Measurements from ENCODE around the gene SYT1. TPM values are rescaled to one million over a fixed set of nuclear protein-coding genes. Genes with fewer than 3 reads are reported as not detected.
A peak's percentile ranks its signal among the peaks of the same experiment; 100 is the strongest.

Gene SYT1
- total and polyA plus RNA-seq, 2 experiments from 2014 or later: 48.7 to 51.7 TPM

DNA sequence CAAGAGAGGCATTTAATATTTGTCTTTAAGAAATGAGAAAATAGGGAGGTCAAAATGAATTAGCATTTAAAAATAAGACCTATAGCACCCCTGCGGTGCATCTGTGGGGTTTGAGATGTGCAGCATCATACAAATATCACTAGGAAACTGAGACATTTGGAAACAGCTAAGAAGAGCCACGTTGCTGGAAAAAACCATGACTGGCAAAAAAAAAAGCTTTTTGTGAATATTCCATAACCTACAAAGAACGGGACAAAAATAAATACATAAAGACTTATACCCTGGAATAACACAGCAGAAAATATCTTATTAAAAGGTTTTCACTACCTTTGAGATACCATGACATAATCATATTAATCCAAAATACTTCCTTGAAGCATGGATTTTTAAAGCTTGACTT lies 460.0 kb downstream of the SYT1 start:
- DNase-seq (ENCODE audit: low spot score): no peak
- Mint-ChIP-seq H3K4me3 (no peak overlapping the region), H3K9me3 (no peaks in the 10 kb centered on the region), H3K36me3 (ENCODE audit: low read depth) (no peaks in the 10 kb centered on the region), H3K27me3 (ENCODE audit: insufficient read depth, low read depth, poor library complexity) (no peaks in the 10 kb centered on the region), H3K27ac (no peak overlapping the region), H3K4me1 (peaks cover 43% of the 10 kb centered on the region)
- no peak for ATAC-seq
- no peaks in the 10 kb centered on the region for H3K9me2 ChIP-seq (ENCODE audit: insufficient read depth)
- H3K36me3 ChIP-seq (ENCODE audit: insufficient read depth): no peaks in the 10 kb centered on the region
- no peak for TF ChIP-seq EZH2phosphoT487 (IDR thresholded peaks at IDR 0.05; ENCODE audit: unreplicated experiment)
- TF ChIP-seq, protein P1, sequence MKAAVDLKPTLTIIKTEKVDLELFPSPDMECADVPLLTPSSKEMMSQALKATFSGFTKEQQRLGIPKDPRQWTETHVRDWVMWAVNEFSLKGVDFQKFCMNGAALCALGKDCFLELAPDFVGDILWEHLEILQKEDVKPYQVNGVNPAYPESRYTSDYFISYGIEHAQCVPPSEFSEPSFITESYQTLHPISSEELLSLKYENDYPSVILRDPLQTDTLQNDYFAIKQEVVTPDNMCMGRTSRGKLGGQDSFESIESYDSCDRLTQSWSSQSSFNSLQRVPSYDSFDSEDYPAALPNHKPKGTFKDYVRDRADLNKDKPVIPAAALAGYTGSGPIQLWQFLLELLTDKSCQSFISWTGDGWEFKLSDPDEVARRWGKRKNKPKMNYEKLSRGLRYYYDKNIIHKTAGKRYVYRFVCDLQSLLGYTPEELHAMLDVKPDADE (IDR thresholded peaks at IDR 0.05): no peak
- no peak overlapping the region for H3K27ac ChIP-seq (ENCODE audit: low read depth)
- no peaks in the 10 kb centered on the region for H3F3A ChIP-seq (replicated peaks; ENCODE audit: low read depth)
- no peaks in the 10 kb centered on the region for H3K79me2 ChIP-seq (replicated peaks; ENCODE audit: insufficient read depth)
- H3K4me3 ChIP-seq: no peak overlapping the region
- no peak overlapping the region for H3K4me2 ChIP-seq
- H4K20me1 ChIP-seq (replicated peaks; ENCODE audit: insufficient read depth): no peaks in the 10 kb centered on the region
- H2AFZ ChIP-seq: no peak overlapping the region
- no peaks in the 10 kb centered on the region for H3K27me3 ChIP-seq (ENCODE audit: insufficient read depth)
- H3K4me1 ChIP-seq (ENCODE audit: insufficient read depth): peaks cover 47% of the 10 kb centered on the region

DNA sequence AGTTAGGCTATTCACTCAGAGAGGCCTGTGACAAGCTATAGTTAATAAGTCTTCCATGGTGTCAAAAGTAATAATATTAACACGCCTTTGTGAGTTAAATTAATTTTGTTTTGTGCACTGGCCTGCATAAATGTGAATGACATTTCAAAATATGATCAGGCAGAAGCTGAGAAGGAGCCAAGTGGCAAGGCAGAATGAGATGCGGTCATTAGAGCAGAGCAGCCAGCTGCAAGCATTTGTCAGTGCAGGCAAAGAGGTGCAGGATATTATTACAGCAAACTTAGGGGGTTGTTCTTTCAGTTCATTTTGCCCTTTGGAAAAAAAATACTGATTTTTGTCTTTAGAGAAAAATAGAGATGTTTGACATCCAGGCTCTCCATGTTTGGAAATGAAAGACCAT lies 461.6 kb downstream of the SYT1 start:
- no peak overlapping the region for H3K4me3 Mint-ChIP-seq
- no peak overlapping the region for H3K4me3 ChIP-seq
- no peaks in the 10 kb centered on the region for H3K79me2 ChIP-seq (replicated peaks; ENCODE audit: insufficient read depth)
- no peaks in the 10 kb centered on the region for H3K27me3 ChIP-seq (ENCODE audit: insufficient read depth)
- no peaks in the 10 kb centered on the region for H3K36me3 ChIP-seq (ENCODE audit: insufficient read depth)
- TF ChIP-seq, protein P2, sequence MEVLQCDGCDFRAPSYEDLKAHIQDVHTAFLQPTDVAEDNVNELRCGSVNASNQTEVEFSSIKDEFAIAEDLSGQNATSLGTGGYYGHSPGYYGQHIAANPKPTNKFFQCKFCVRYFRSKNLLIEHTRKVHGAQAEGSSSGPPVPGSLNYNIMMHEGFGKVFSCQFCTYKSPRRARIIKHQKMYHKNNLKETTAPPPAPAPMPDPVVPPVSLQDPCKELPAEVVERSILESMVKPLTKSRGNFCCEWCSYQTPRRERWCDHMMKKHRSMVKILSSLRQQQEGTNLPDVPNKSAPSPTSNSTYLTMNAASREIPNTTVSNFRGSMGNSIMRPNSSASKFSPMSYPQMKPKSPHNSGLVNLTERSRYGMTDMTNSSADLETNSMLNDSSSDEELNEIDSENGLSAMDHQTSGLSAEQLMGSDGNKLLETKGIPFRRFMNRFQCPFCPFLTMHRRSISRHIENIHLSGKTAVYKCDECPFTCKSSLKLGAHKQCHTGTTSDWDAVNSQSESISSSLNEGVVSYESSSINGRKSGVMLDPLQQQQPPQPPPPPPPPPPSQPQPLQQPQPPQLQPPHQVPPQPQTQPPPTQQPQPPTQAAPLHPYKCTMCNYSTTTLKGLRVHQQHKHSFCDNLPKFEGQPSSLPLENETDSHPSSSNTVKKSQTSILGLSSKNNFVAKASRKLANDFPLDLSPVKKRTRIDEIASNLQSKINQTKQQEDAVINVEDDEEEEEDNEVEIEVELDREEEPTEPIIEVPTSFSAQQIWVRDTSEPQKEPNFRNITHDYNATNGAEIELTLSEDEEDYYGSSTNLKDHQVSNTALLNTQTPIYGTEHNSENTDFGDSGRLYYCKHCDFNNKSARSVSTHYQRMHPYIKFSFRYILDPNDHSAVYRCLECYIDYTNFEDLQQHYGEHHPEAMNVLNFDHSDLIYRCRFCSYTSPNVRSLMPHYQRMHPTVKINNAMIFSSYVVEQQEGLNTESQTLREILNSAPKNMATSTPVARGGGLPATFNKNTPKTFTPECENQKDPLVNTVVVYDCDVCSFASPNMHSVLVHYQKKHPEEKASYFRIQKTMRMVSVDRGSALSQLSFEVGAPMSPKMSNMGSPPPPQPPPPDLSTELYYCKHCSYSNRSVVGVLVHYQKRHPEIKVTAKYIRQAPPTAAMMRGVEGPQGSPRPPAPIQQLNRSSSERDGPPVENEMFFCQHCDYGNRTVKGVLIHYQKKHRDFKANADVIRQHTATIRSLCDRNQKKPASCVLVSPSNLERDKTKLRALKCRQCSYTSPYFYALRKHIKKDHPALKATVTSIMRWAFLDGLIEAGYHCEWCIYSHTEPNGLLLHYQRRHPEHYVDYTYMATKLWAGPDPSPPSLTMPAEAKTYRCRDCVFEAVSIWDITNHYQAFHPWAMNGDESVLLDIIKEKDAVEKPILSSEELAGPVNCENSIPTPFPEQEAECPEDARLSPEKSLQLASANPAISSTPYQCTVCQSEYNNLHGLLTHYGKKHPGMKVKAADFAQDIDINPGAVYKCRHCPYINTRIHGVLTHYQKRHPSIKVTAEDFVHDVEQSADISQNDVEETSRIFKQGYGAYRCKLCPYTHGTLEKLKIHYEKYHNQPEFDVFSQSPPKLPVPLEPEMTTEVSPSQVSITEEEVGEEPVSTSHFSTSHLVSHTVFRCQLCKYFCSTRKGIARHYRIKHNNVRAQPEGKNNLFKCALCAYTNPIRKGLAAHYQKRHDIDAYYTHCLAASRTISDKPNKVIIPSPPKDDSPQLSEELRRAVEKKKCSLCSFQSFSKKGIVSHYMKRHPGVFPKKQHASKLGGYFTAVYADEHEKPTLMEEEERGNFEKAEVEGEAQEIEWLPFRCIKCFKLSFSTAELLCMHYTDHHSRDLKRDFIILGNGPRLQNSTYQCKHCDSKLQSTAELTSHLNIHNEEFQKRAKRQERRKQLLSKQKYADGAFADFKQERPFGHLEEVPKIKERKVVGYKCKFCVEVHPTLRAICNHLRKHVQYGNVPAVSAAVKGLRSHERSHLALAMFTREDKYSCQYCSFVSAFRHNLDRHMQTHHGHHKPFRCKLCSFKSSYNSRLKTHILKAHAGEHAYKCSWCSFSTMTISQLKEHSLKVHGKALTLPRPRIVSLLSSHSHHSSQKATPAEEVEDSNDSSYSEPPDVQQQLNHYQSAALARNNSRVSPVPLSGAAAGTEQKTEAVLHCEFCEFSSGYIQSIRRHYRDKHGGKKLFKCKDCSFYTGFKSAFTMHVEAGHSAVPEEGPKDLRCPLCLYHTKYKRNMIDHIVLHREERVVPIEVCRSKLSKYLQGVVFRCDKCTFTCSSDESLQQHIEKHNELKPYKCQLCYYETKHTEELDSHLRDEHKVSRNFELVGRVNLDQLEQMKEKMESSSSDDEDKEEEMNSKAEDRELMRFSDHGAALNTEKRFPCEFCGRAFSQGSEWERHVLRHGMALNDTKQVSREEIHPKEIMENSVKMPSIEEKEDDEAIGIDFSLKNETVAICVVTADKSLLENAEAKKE (CRISPR knock-in tag; IDR thresholded peaks at IDR 0.05): no peak
- no peak overlapping the region for H2AFZ ChIP-seq
- ATAC-seq (no peak), DNase-seq (ENCODE audit: low spot score) (no peak)
- no peaks in the 10 kb centered on the region for H3F3A ChIP-seq (replicated peaks; ENCODE audit: low read depth)
- H3K4me2 ChIP-seq: no peak overlapping the region
- peaks cover 46% of the 10 kb centered on the region for H3K4me1 Mint-ChIP-seq
- peaks cover 41% of the 10 kb centered on the region for H3K4me1 ChIP-seq (ENCODE audit: insufficient read depth)
- H3K9me2 ChIP-seq (ENCODE audit: insufficient read depth): no peaks in the 10 kb centered on the region
- no peaks in the 10 kb centered on the region for H4K20me1 ChIP-seq (replicated peaks; ENCODE audit: insufficient read depth)
- H3K36me3 Mint-ChIP-seq (ENCODE audit: low read depth): no peaks in the 10 kb centered on the region
- H3K27me3 Mint-ChIP-seq (ENCODE audit: insufficient read depth, low read depth, poor library complexity): no peaks in the 10 kb centered on the region
- H3K27ac ChIP-seq (ENCODE audit: low read depth): no peak overlapping the region
- H3K27ac Mint-ChIP-seq: peak overlapping the region; percentile 85; the same call in 1 of the 2 replicates
- H3K9me3 Mint-ChIP-seq: no peaks in the 10 kb centered on the region
